ENCODE results near the gene SLC35G3. TPM values are rescaled to one million over a fixed set of nuclear protein-coding genes. Genes with fewer than 3 reads are reported as not detected.

The SLC35G3 gene
- total RNA-seq, 1 experiment from 2014 or later, result not detected

- BruUV-seq (replicated peaks), result TSS peak; percentile 90
- H3K9me3 ChIP-seq (ENCODE audit: low read depth, low read length, poor library complexity, severe bottlenecking), result no peaks in the 10 kb centered on the region
- peaks cover 15% of the 10 kb centered on the region for H3K4me1 ChIP-seq (ENCODE audit: insufficient read depth, low read length, poor library complexity, severe bottlenecking)
- no peak for TF ChIP-seq CTCF (conservative IDR thresholded peaks at IDR 0.05; ENCODE audit: low read depth, low read length)
- TF ChIP-seq EZH2 (IDR thresholded peaks at IDR 0.05; ENCODE audit: borderline replicate concordance, low read depth, low read length, poor library complexity, severe bottlenecking), result no peak
- no peaks in the 10 kb centered on the region for H3K36me3 ChIP-seq (ENCODE audit: insufficient read depth, low read length, poor library complexity, severe bottlenecking)
- ChIA-PET POLR2A (ENCODE audit: low non-redundant PET) (no interaction called here), CTCF (no interaction called here)
- H3K4me3 ChIP-seq (ENCODE audit: low read depth, low read length, poor library complexity, severe bottlenecking), result peak overlapping the region; percentile 76
- peak overlapping the region; percentile 74 for H3K27ac ChIP-seq (ENCODE audit: low read depth, low read length, poor library complexity, severe bottlenecking)
- intact Hi-C loops (cut with micrococcal nuclease; ENCODE audit: unreplicated experiment), result no loop called here
- DNase-seq (ENCODE audit: low spot score), result no peak
- H3K27me3 ChIP-seq (replicated peaks; ENCODE audit: insufficient read depth, low read depth, low read length, poor library complexity), result no peaks in the 10 kb centered on the region
Observed at GRCh38 chr17:35242158-35242804, 48.1 kb upstream of the SLC35G3 start.

- H3K4me3 ChIP-seq (ENCODE audit: low read depth, low read length, poor library complexity, severe bottlenecking), result peak overlapping the region; percentile 76
- POLR2A ChIA-PET (ENCODE audit: low non-redundant PET), result no interaction called here
- DNase-seq (ENCODE audit: low spot score), result no peak
- BruUV-seq (replicated peaks), result no TSS peak
- H3K27ac ChIP-seq (ENCODE audit: low read depth, low read length, poor library complexity, severe bottlenecking), result no peak overlapping the region
- peaks cover 15% of the 10 kb centered on the region for H3K4me1 ChIP-seq (ENCODE audit: insufficient read depth, low read length, poor library complexity, severe bottlenecking)
- no peak for TF ChIP-seq EZH2 (IDR thresholded peaks at IDR 0.05; ENCODE audit: borderline replicate concordance, low read depth, low read length, poor library complexity, severe bottlenecking)
- no peak for TF ChIP-seq CTCF (conservative IDR thresholded peaks at IDR 0.05; ENCODE audit: low read depth, low read length)
- intact Hi-C loops (cut with micrococcal nuclease; ENCODE audit: unreplicated experiment), result no loop called here
- no peaks in the 10 kb centered on the region for H3K36me3 ChIP-seq (ENCODE audit: insufficient read depth, low read length, poor library complexity, severe bottlenecking)
- CTCF ChIA-PET, result no interaction called here
- no peaks in the 10 kb centered on the region for H3K27me3 ChIP-seq (replicated peaks; ENCODE audit: insufficient read depth, low read depth, low read length, poor library complexity)
- no peaks in the 10 kb centered on the region for H3K9me3 ChIP-seq (ENCODE audit: low read depth, low read length, poor library complexity, severe bottlenecking)
Observed at GRCh38 chr17:35241520-35241919, 47.3 kb upstream of the SLC35G3 start.

GRCh38 chr17:35240861-35241260 lies 46.7 kb upstream of the SLC35G3 start:
- H3K36me3 ChIP-seq (ENCODE audit: insufficient read depth, low read length, poor library complexity, severe bottlenecking), result no peaks in the 10 kb centered on the region
- H3K27ac ChIP-seq (ENCODE audit: low read depth, low read length, poor library complexity, severe bottlenecking), result no peak overlapping the region
- ChIA-PET CTCF (no interaction called here), POLR2A (ENCODE audit: low non-redundant PET) (no interaction called here)
- H3K27me3 ChIP-seq (replicated peaks; ENCODE audit: insufficient read depth, low read depth, low read length, poor library complexity), result no peaks in the 10 kb centered on the region
- TF ChIP-seq EZH2 (IDR thresholded peaks at IDR 0.05; ENCODE audit: borderline replicate concordance, low read depth, low read length, poor library complexity, severe bottlenecking), result no peak
- TF ChIP-seq CTCF (conservative IDR thresholded peaks at IDR 0.05; ENCODE audit: low read depth, low read length), result no peak
- no TSS peak for BruUV-seq (replicated peaks)
- H3K4me1 ChIP-seq (ENCODE audit: insufficient read depth, low read length, poor library complexity, severe bottlenecking), result peaks cover 15% of the 10 kb centered on the region
- intact Hi-C loops (cut with micrococcal nuclease; ENCODE audit: unreplicated experiment), result no loop called here
- H3K9me3 ChIP-seq (ENCODE audit: low read depth, low read length, poor library complexity, severe bottlenecking), result no peaks in the 10 kb centered on the region
- DNase-seq (ENCODE audit: low spot score), result no peak
- no peak overlapping the region for H3K4me3 ChIP-seq (ENCODE audit: low read depth, low read length, poor library complexity, severe bottlenecking)
